Esophagus muscularis mucosa (tissue), 4 donors: Measurements from ENCODE around the gene AGK. TPM values are rescaled to one million over a fixed set of nuclear protein-coding genes. Genes with fewer than 3 reads are reported as not detected.

Source experiments
- DNase-seq: peaks from one replicate; pipeline ENCODE4 v3.0.0-alpha.2; 2017; ENCODE audit errors: extremely low spot score
- H3K27ac ChIP-seq, 4 donors: fragments of 200-600 bp; sonication (generic); replicated peaks in 1 of 4; 1 replicate in 3 of 4; 2 replicates in 1 of 4; pipeline ENCODE4 v1.5.1; 2016 to 2019; ENCODE audit warnings: mild to moderate bottlenecking in 1 of 4
- H3K27me3 ChIP-seq, 4 donors: fragments of 200-600 bp; sonication (generic); one replicate each; pipeline versions ENCODE4 v1.5.1 to v1.6.0; 2016 to 2019
- H3K36me3 ChIP-seq, 4 donors: fragments of 200-600 bp; sonication (generic); one replicate each; pipeline ENCODE4 v1.5.1; 2016 to 2019
- H3K4me1 ChIP-seq, 4 donors: fragments of 200-600 bp; sonication (generic); one replicate each; pipeline ENCODE4 v1.5.1; 2016 to 2019
- H3K4me3 ChIP-seq, 4 donors: fragments of 200-600 bp; sonication (generic); 1 replicate in 2 of 4; 2 replicates in 2 of 4; pipeline ENCODE4 v1.5.1; 2016 to 2019; ENCODE audit warnings: mild to moderate bottlenecking in 4 of 4, moderate library complexity in 1 of 4
- H3K9me3 ChIP-seq, 4 donors: fragments of 200-600 bp; sonication (generic); 1 replicate in 3 of 4; 2 replicates in 1 of 4; pipeline ENCODE4 v1.5.1; 2016 to 2019
- CTCF ChIP-seq, 3 experiments: fragments of 200-600 bp in 2 of 3; fragments of 450-650 bp in 1 of 3; sonication (generic) in 2 of 3; IDR thresholded peaks; one replicate each; pipeline ENCODE4 v1.5.1; 2017 to 2019; ENCODE audit warnings: antibody characterized with exemption in 3 of 3, mild to moderate bottlenecking in 2 of 3, moderate library complexity in 1 of 3
- EP300 ChIP-seq: sonication (generic); formaldehyde crosslinking; IDR thresholded peaks from one replicate; pipeline ENCODE4 v1.6.1; 2017; ENCODE audit warnings: antibody characterized with exemption
- POLR2A ChIP-seq: fragments of 450-650 bp; IDR thresholded peaks from one replicate; pipeline ENCODE4 v1.6.1; 2017; ENCODE audit warnings: antibody characterized with exemption, moderate library complexity, mild to moderate bottlenecking, low read depth
- POLR2AphosphoS5 ChIP-seq, 2 donors: sonication (generic); formaldehyde crosslinking; IDR thresholded peaks; one replicate each; pipeline ENCODE4 v1.6.1; 2017; ENCODE audit warnings: antibody characterized with exemption in 2 of 2
- WGBS: methylation state at CpG from one replicate; pipeline ENCODE4 v1.1.5; 2018; 5-methylcytosine and 5-hydroxymethylcytosine counted together
- intact Hi-C: fragments of 100-400 bp; cut with DNase I; formaldehyde crosslinking; loops from one replicate; pipeline ENCODE4 v1.15.1; 2023
- total RNA-seq, 4 donors: library from RNA; depleted of rRNA; stranded (reverse); fragments of >200 nt; gene quantifications; one replicate each; pipeline versions ENCODE4 v1.1.0 to v1.2.1, GENCODE V29; 2016

The AGK gene
- total RNA-seq, 4 donors from 2014 or later = 17.9 to 23.4 (median 19.2) TPM

GRCh38 chr7:141636053-141636452 is 84.8 kb downstream of the AGK start:
- intact Hi-C loops = no loop called here
- no peaks in the 10 kb centered on the region for H3K27me3 ChIP-seq
- no peak overlapping the region for H3K27ac ChIP-seq
- DNase-seq = no peak
- H3K36me3 ChIP-seq = peaks cover 0 to 30% (median 6%) of the 10 kb centered on the region in 4 donors
- WGBS = 93% methylated on average over 3 of the region's 3 CpGs
- H3K9me3 ChIP-seq = no peaks in the 10 kb centered on the region
- no peaks in the 10 kb centered on the region for H3K4me1 ChIP-seq
- no peak overlapping the region for H3K4me3 ChIP-seq
- TF ChIP-seq CTCF (IDR thresholded peaks at IDR 0.05) = no peak
- TF ChIP-seq POLR2A = no peak
- TF ChIP-seq POLR2AphosphoS5 (IDR thresholded peaks at IDR 0.05) = no peak
- TF ChIP-seq EP300 = no peak

- intact Hi-C loops = no loop called here
- H3K4me3 ChIP-seq = no peak overlapping the region
Measured at GRCh38 chr7:141640239-141640840, 89.1 kb downstream of the AGK start.

GRCh38 chr7:141641876-141642275 is 90.7 kb downstream of the AGK start:
- Histone ChIP-seq H3K4me3 (no peak overlapping the region), H3K9me3 (no peaks in the 10 kb centered on the region), H3K36me3 (peaks cover 14 to 41% (median 19%) of the 10 kb centered on the region in 4 donors), H3K4me1 (no peaks in the 10 kb centered on the region), H3K27me3 (no peaks in the 10 kb centered on the region), H3K27ac (no peak overlapping the region)
- intact Hi-C loops = no loop called here
- TF ChIP-seq EP300 (no peak), POLR2AphosphoS5 (IDR thresholded peaks at IDR 0.05) (no peak), POLR2A (no peak), CTCF (IDR thresholded peaks at IDR 0.05) (no peak)
- 94% methylated on average over 3 of the region's 3 CpGs for WGBS
- no peak for DNase-seq

More at GRCh38 chr7:141640239-141640840, 89.1 kb downstream of the AGK start:
- DNase-seq = no peak
- no peak for TF ChIP-seq CTCF (IDR thresholded peaks at IDR 0.05)
- no peak for TF ChIP-seq POLR2AphosphoS5 (IDR thresholded peaks at IDR 0.05)
- TF ChIP-seq EP300 = no peak
- TF ChIP-seq POLR2A = no peak
- peaks cover 14 to 35% (median 19%) of the 10 kb centered on the region in 4 donors for H3K36me3 ChIP-seq
- 80% methylated on average over 2 of the region's 2 CpGs for WGBS
- H3K27me3 ChIP-seq = no peaks in the 10 kb centered on the region
- H3K4me1 ChIP-seq = no peaks in the 10 kb centered on the region
- no peaks in the 10 kb centered on the region for H3K9me3 ChIP-seq
- no peak overlapping the region for H3K27ac ChIP-seq

GRCh38 chr7:141645188-141645587 is 94.0 kb downstream of the AGK start:
- Histone ChIP-seq H3K27me3 (no peaks in the 10 kb centered on the region), H3K4me3 (no peak overlapping the region), H3K9me3 (no peaks in the 10 kb centered on the region), H3K4me1 (peaks cover 10 to 21% (median 19%) of the 10 kb centered on the region in 4 donors), H3K36me3 (peaks cover 14 to 36% (median 19%) of the 10 kb centered on the region in 4 donors), H3K27ac (no peak overlapping the region)
- intact Hi-C loops = no loop called here
- no peak for DNase-seq
- TF ChIP-seq CTCF (IDR thresholded peaks at IDR 0.05) = no peak
- no peak for TF ChIP-seq EP300
- TF ChIP-seq POLR2AphosphoS5 (IDR thresholded peaks at IDR 0.05) = no peak
